Measurements from ENCODE around the gene P2RX2.

Gene P2RX2

GRCh38 chr12:132664206-132665148, 45.9 kb downstream of the P2RX2 start:
- TF ChIP-seq CTCF (IDR thresholded peaks at IDR 0.05; ENCODE audit: control extremely low read depth, extremely low read depth, low read depth, missing control alignments), result no peak
- DNase-seq (ENCODE audit: extremely low spot score), result no peak
- CTCF ChIA-PET, result no interaction called here
- POLR2A ChIA-PET, result no interaction called here

- CTCF ChIA-PET, result no interaction called here
These were observed 46.5 kb downstream of the P2RX2 start for GRCh38 chr12:132665149-132665491.

GRCh38 chr12:132665794-132666193, 47.2 kb downstream of the P2RX2 start:
- no peak for TF ChIP-seq CTCF (IDR thresholded peaks at IDR 0.05; ENCODE audit: control extremely low read depth, extremely low read depth, low read depth, missing control alignments)
- ChIA-PET POLR2A (no interaction called here), CTCF (no interaction called here)
- no peak for DNase-seq (ENCODE audit: extremely low spot score)

More at GRCh38 chr12:132665149-132665491, 46.5 kb downstream of the P2RX2 start:
- no peak for DNase-seq (ENCODE audit: extremely low spot score)
- no peak for TF ChIP-seq CTCF (IDR thresholded peaks at IDR 0.05; ENCODE audit: control extremely low read depth, extremely low read depth, low read depth, missing control alignments)
- POLR2A ChIA-PET, result no interaction called here

- TF ChIP-seq CTCF (IDR thresholded peaks at IDR 0.05; ENCODE audit: control extremely low read depth, extremely low read depth, low read depth, missing control alignments), result no peak
- no peak for DNase-seq (ENCODE audit: extremely low spot score)
- POLR2A ChIA-PET, result no interaction called here
- CTCF ChIA-PET, result no interaction called here
These were observed 49.9 kb downstream of the P2RX2 start for GRCh38 chr12:132668191-132669088.

- DNase-seq (ENCODE audit: extremely low spot score), result no peak
- ChIA-PET CTCF (no interaction called here), POLR2A (no interaction called here)
- no peak for TF ChIP-seq CTCF (IDR thresholded peaks at IDR 0.05; ENCODE audit: control extremely low read depth, extremely low read depth, low read depth, missing control alignments)
These were observed 50.7 kb downstream of the P2RX2 start for GRCh38 chr12:132669166-132669879.

Data from GM10248 (cell line).